GM18861 (cell line): ENCODE measurements around the gene ICAM5.

Experiments used
- ATAC-seq: cut with Tn5 transposase; IDR thresholded peaks from one replicate; pipeline ENCODE4 v1.9.1; 2021; ENCODE audit not compliant: unreplicated experiment

ICAM5 gene

GRCh38 chr19:10339380-10339960, 49.7 kb downstream of the ICAM5 start, which contains the start of gene ICAM3:
TSS of gene ICAM3 (minus strand) at chr19:10339624. CDS start at chr19:10339614, 10 bp downstream.
- peak; percentile 58 for ATAC-seq

GRCh38 chr19:10339977-10340376, 50.2 kb downstream of the ICAM5 start:
- ATAC-seq = no peak

GRCh38 chr19:10343495-10343894, 53.7 kb downstream of the ICAM5 start:
- ATAC-seq = no peak

GRCh38 chr19:10344780-10345179, 55.0 kb downstream of the ICAM5 start:
- ATAC-seq = no peak
